ENCODE data around the gene C1QB.

GRCh38 chr1:22694172-22694571, 41.1 kb downstream of the C1QB start:
- TF ChIP-seq, protein P1, sequence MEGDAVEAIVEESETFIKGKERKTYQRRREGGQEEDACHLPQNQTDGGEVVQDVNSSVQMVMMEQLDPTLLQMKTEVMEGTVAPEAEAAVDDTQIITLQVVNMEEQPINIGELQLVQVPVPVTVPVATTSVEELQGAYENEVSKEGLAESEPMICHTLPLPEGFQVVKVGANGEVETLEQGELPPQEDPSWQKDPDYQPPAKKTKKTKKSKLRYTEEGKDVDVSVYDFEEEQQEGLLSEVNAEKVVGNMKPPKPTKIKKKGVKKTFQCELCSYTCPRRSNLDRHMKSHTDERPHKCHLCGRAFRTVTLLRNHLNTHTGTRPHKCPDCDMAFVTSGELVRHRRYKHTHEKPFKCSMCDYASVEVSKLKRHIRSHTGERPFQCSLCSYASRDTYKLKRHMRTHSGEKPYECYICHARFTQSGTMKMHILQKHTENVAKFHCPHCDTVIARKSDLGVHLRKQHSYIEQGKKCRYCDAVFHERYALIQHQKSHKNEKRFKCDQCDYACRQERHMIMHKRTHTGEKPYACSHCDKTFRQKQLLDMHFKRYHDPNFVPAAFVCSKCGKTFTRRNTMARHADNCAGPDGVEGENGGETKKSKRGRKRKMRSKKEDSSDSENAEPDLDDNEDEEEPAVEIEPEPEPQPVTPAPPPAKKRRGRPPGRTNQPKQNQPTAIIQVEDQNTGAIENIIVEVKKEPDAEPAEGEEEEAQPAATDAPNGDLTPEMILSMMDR (conservative IDR thresholded peaks at IDR 0.05; ENCODE audit: low read depth in 2 of 2), result no peak
- TF ChIP-seq POLR2AphosphoS5 (IDR thresholded peaks at IDR 0.05; ENCODE audit: low read depth) (no peak), EZH2 (IDR thresholded peaks at IDR 0.05; ENCODE audit: low read depth, unreplicated experiment) (no peak), EZH2phosphoT487 (IDR thresholded peaks at IDR 0.05; ENCODE audit: unreplicated experiment) (no peak)

Measured in GM23338 (cell line).